SK-N-SH treated with all-trans-retinoic acid at 6 μM for 48 hours (cell line): ENCODE data around the gene KRT73.

Source experiments
- ATAC-seq: fragments of 200-7000 bp; cut with Tn5 transposase; 3 replicates; pipeline ENCODE4 v1.9.1; 2020; ENCODE audit warnings: mild to moderate bottlenecking, moderate library complexity
- ARNTL ChIP-seq: fragments of 450-650 bp; formaldehyde crosslinking; IDR thresholded peaks from 2 replicates; pipeline ENCODE4 v1.5.0; 2020; ENCODE audit warnings: low read depth, mild to moderate bottlenecking, moderate library complexity, borderline replicate concordance
- CSDC2 ChIP-seq: fragments of 250-450 bp; sonication (Bioruptor Pico); IDR thresholded peaks from 2 replicates; pipeline ENCODE4 v1.5.0; 2020; ENCODE audit warnings: mild to moderate bottlenecking, moderate library complexity
- CSRNP3 ChIP-seq: fragments of 250-450 bp; sonication (Bioruptor Pico); IDR thresholded peaks from 2 replicates; pipeline ENCODE4 v1.5.1; 2021; ENCODE audit warnings: mild to moderate bottlenecking, moderate library complexity
- ESRRG ChIP-seq: fragments of 250-450 bp; sonication (Bioruptor Pico); IDR thresholded peaks from 2 replicates; pipeline ENCODE4 v1.6.1; 2021; ENCODE audit warnings: mild to moderate bottlenecking
- GLIS3 ChIP-seq: fragments of 250-450 bp; sonication (Bioruptor Pico); IDR thresholded peaks from 2 replicates; pipeline ENCODE4 v1.5.0; 2020; ENCODE audit warnings: mild to moderate bottlenecking, moderate library complexity
- ISL1 ChIP-seq: fragments of 250-450 bp; sonication (Bioruptor Pico); IDR thresholded peaks from 2 replicates; pipeline ENCODE4 v2.1.2; 2022; ENCODE audit warnings: mild to moderate bottlenecking, moderate library complexity
- OSR1 ChIP-seq: fragments of 250-450 bp; sonication (Bioruptor Pico); IDR thresholded peaks from 2 replicates; pipeline ENCODE4 v1.8.0; 2022; ENCODE audit warnings: moderate library complexity, mild to moderate bottlenecking, inconsistent platforms
- PPARA ChIP-seq: fragments of 250-450 bp; sonication (Bioruptor Pico); IDR thresholded peaks from 2 replicates; pipeline ENCODE4 v1.5.0; 2020; ENCODE audit warnings: mild to moderate bottlenecking, borderline replicate concordance
- RARB ChIP-seq: fragments of 250-450 bp; sonication (Bioruptor Pico); IDR thresholded peaks from 2 replicates; pipeline ENCODE4 v1.8.0; 2021; ENCODE audit warnings: mild to moderate bottlenecking, moderate library complexity
- SNAI2 ChIP-seq: fragments of 250-450 bp; sonication (Bioruptor Pico); IDR thresholded peaks from 2 replicates; pipeline ENCODE4 v1.5.0; 2020; ENCODE audit warnings: mild to moderate bottlenecking, moderate library complexity
- TCF4 ChIP-seq: fragments of 250-450 bp; sonication (Bioruptor Pico); IDR thresholded peaks from 2 replicates; pipeline ENCODE4 v1.8.0; 2021; ENCODE audit warnings: mild to moderate bottlenecking, moderate library complexity, borderline replicate concordance
- TOX ChIP-seq: fragments of 250-450 bp; sonication (Bioruptor Pico); IDR thresholded peaks from 2 replicates; pipeline ENCODE4 v1.8.0; 2021; ENCODE audit warnings: mild to moderate bottlenecking, moderate library complexity, borderline replicate concordance
- ZC3H10 ChIP-seq: fragments of 250-450 bp; sonication (Bioruptor Pico); IDR thresholded peaks from 2 replicates; pipeline ENCODE4 v1.5.1; 2021; ENCODE audit warnings: mild to moderate bottlenecking, moderate library complexity
- ZFP3 ChIP-seq: fragments of 250-450 bp; sonication (Bioruptor Pico); IDR thresholded peaks from 2 replicates; pipeline ENCODE4 v1.5.0; 2020; ENCODE audit warnings: mild to moderate bottlenecking, moderate library complexity
- ZFP30 ChIP-seq: fragments of 450-650 bp; formaldehyde crosslinking; IDR thresholded peaks from 2 replicates; pipeline ENCODE4 v1.5.0; 2022; ENCODE audit warnings: mild to moderate bottlenecking, moderate library complexity
- ZNF565 ChIP-seq: fragments of 450-650 bp; formaldehyde crosslinking; conservative IDR thresholded peaks from 2 replicates; pipeline ENCODE4 v1.5.0; 2020; ENCODE audit warnings: low read depth, mild to moderate bottlenecking, moderate library complexity
- ZNF70 ChIP-seq: fragments of 450-650 bp; formaldehyde crosslinking; IDR thresholded peaks from 2 replicates; pipeline ENCODE4 v1.5.0; 2020; ENCODE audit warnings: mild to moderate bottlenecking, moderate library complexity
- ZNF8 ChIP-seq: fragments of 450-650 bp; formaldehyde crosslinking; IDR thresholded peaks from 2 replicates; pipeline ENCODE4 v1.5.0; 2020; ENCODE audit warnings: mild to moderate bottlenecking, moderate library complexity
- TF ChIP-seq, protein P1 (sequence below): fragments of 250-450 bp; sonication (Bioruptor Pico); IDR thresholded peaks from 2 replicates; pipeline ENCODE4 v1.5.1; 2020; ENCODE audit warnings: low read depth, mild to moderate bottlenecking, moderate library complexity
- TF ChIP-seq, protein P2 (sequence below): fragments of 250-450 bp; sonication (Bioruptor Pico); IDR thresholded peaks from 2 replicates; pipeline ENCODE4 v1.5.0; 2020; ENCODE audit warnings: mild to moderate bottlenecking, moderate library complexity

Gene KRT73

DNA sequence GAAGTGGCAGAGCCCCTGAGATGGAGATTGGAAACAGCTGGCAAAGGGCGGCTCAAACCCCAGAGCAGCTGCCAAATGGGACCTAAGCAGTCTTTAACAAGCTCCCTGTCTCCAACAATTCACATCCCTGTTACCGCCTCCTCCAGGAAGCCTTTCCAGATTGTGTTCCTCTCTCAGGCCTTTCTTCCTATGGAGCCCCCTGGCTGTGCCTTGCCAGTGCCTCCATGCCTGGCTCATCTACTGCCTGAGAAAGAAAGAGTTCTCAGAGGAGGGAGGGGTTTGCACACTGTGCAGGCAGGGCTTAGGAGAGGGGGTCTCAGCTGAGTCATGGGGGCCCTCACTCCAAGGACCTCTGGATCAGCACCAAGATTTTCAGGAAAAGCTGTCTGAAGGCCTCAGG is 35.9 kb downstream of the KRT73 start:
- no peak for TF ChIP-seq TCF4 (CRISPR knock-in tag)
- TF ChIP-seq, protein P1, sequence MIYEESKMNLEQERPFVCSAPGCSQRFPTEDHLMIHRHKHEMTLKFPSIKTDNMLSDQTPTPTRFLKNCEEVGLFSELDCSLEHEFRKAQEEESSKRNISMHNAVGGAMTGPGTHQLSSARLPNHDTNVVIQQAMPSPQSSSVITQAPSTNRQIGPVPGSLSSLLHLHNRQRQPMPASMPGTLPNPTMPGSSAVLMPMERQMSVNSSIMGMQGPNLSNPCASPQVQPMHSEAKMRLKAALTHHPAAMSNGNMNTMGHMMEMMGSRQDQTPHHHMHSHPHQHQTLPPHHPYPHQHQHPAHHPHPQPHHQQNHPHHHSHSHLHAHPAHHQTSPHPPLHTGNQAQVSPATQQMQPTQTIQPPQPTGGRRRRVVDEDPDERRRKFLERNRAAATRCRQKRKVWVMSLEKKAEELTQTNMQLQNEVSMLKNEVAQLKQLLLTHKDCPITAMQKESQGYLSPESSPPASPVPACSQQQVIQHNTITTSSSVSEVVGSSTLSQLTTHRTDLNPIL = no peak
- no peak for TF ChIP-seq ISL1 (CRISPR knock-in tag)
- no peak for TF ChIP-seq CSRNP3 (CRISPR knock-in tag)
- TF ChIP-seq ZC3H10 (CRISPR knock-in tag) = no peak
- no peak for TF ChIP-seq CSDC2 (CRISPR knock-in tag)
- TF ChIP-seq GLIS3 = no peak
- TF ChIP-seq ZNF565 (CRISPR knock-in tag) = no peak
- TF ChIP-seq, protein P2, sequence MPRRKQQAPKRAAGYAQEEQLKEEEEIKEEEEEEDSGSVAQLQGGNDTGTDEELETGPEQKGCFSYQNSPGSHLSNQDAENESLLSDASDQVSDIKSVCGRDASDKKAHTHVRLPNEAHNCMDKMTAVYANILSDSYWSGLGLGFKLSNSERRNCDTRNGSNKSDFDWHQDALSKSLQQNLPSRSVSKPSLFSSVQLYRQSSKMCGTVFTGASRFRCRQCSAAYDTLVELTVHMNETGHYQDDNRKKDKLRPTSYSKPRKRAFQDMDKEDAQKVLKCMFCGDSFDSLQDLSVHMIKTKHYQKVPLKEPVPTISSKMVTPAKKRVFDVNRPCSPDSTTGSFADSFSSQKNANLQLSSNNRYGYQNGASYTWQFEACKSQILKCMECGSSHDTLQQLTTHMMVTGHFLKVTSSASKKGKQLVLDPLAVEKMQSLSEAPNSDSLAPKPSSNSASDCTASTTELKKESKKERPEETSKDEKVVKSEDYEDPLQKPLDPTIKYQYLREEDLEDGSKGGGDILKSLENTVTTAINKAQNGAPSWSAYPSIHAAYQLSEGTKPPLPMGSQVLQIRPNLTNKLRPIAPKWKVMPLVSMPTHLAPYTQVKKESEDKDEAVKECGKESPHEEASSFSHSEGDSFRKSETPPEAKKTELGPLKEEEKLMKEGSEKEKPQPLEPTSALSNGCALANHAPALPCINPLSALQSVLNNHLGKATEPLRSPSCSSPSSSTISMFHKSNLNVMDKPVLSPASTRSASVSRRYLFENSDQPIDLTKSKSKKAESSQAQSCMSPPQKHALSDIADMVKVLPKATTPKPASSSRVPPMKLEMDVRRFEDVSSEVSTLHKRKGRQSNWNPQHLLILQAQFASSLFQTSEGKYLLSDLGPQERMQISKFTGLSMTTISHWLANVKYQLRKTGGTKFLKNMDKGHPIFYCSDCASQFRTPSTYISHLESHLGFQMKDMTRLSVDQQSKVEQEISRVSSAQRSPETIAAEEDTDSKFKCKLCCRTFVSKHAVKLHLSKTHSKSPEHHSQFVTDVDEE (CRISPR knock-in tag) = no peak
- no peak for TF ChIP-seq SNAI2
- no peak for TF ChIP-seq ZFP30 (CRISPR knock-in tag)
- TF ChIP-seq ESRRG (CRISPR knock-in tag) = no peak
- no peak for TF ChIP-seq ZNF70
- TF ChIP-seq OSR1 (CRISPR knock-in tag) = no peak
- TF ChIP-seq RARB (CRISPR knock-in tag) = no peak
- ATAC-seq = no peak

DNA sequence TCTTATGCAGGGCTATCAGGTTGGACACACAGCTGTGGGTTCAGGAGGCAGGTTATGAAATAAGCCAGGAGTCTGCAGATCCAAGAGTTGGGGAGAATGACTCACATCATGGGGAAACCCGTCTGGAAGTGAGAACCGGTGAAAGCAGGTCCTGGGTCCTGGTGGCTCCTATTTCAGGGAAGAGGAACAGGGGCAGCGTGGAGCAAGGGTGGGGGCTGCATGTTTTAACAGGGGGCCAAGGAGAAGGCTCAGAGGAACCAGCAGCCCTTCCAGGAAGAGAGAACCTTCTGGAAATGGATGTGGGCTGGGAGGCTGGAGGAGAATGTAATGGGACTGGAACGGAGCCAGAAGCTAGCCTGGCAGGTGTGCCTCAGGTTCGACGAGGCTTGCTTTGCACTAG is 36.9 kb downstream of the KRT73 start:
- TF ChIP-seq ESRRG (CRISPR knock-in tag) (no peak), ISL1 (CRISPR knock-in tag) (no peak), TOX (no peak), SNAI2 (no peak), CSDC2 (CRISPR knock-in tag) (no peak), ZFP3 (no peak), ZC3H10 (CRISPR knock-in tag) (no peak)
- ATAC-seq = no peak

DNA sequence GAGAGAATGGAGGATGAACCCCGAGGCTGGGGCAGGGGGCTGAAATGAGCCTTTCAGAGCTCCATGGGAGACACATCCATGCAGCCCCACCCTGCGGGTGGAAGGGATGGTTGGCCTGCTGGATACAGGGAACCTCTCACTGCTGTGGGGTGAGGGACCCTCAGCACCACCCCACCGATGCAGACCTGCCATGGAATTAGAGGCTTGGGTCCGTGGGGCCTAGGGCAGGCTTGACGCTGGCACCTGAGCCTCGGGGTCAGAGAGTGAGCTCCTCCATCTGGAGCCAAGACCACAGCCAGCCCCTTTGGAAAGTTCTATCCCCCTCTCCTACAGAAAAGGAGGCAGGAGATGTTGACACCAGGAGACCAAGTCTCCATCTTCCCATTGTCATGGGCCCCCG is 37.3 kb downstream of the KRT73 start:
- no peak for ATAC-seq
- TF ChIP-seq ZFP30 (CRISPR knock-in tag) (no peak), ESRRG (CRISPR knock-in tag) (no peak), PPARA (CRISPR knock-in tag) (no peak), ZC3H10 (CRISPR knock-in tag) (no peak), ZFP3 (no peak), RARB (CRISPR knock-in tag) (no peak), ZNF70 (no peak), ARNTL (CRISPR knock-in tag) (no peak)
- TF ChIP-seq, protein P2 (CRISPR knock-in tag) = no peak
- TF ChIP-seq, protein P1 = no peak

DNA sequence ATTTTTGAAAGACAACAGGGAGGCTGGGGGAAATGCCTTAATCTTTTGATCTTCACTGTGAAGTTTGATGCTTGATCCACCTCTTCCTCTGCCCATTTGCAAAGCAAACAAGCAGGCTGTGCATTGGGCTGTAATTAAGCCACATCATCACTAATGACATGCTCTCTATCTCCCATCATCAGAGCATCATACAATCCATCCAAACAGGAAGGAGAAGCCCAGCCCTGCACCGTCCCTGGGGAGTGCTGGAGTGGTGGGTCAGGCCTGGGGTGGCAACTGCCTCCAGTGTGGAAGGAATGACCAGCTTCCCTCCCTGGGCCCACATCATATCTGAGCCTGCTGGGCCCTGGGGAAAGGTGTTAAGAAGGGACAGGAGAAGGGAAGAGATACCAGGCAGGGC is 37.9 kb downstream of the KRT73 start:
- ATAC-seq = no peak
- no peak for TF ChIP-seq ZNF8
